ENCODE measurements around the gene MDH1B. TPM values are rescaled to one million over a fixed set of nuclear protein-coding genes. Genes with fewer than 3 reads are reported as not detected.

Gene MDH1B
- total and polyA plus RNA-seq, 2 donors (not counting 3 experiments of a cell fraction or from before 2014, with no cell fraction given) = 0.29 TPM; not detected in 1

- no peaks in the 10 kb centered on the region for H4K20me1 ChIP-seq (replicated peaks; ENCODE audit: control insufficient read depth, extremely low read depth, insufficient read depth, low read length)
- TF ChIP-seq JUN (IDR thresholded peaks at IDR 0.05; ENCODE audit: borderline replicate concordance, insufficient read depth, insufficient read length, low read depth) (no peak), CTCF (IDR thresholded peaks at IDR 0.05; ENCODE audit: extremely low read depth in 1 of 2, insufficient read depth in 1 of 2, low read depth in 1 of 2, low read length in 2 of 2) (no peak), POLR2A (IDR thresholded peaks at IDR 0.05; ENCODE audit: low read depth, low read length) (no peak), MAX (IDR thresholded peaks at IDR 0.05; ENCODE audit: insufficient read depth, insufficient read length) (no peak), POLR2AphosphoS5 (IDR thresholded peaks at IDR 0.05; ENCODE audit: insufficient read depth, low read depth, low read length) (no peak), MYC (IDR thresholded peaks at IDR 0.05; ENCODE audit: low read depth, low read length) (no peak), EZH2 (IDR thresholded peaks at IDR 0.05; ENCODE audit: borderline replicate concordance, low read depth, low read length, severe bottlenecking) (no peak), GATA2 (IDR thresholded peaks at IDR 0.05; ENCODE audit: insufficient read depth, insufficient read length, low read depth, low read length) (no peak), FOS (IDR thresholded peaks at IDR 0.05; ENCODE audit: borderline replicate concordance, insufficient read depth, low read length) (no peak)
- ChIA-PET POLR2A (no interaction called here), CTCF (interaction anchor here (0.5 kb wide), 1 partner anchor 1345 kb away, joined by 3 read pairs; no protein-coding TSS in a partner anchor)
- H3K27me3 ChIP-seq (ENCODE audit: control insufficient read depth in 2 of 2, insufficient read depth in 2 of 2, low read length in 2 of 2) = peaks cover 1 to 3% of the 10 kb centered on the region in 2 experiments
- no peaks in the 10 kb centered on the region for H3K36me3 ChIP-seq (ENCODE audit: control insufficient read depth in 2 of 2, extremely low read depth in 1 of 2, insufficient read depth in 2 of 2, low read length in 2 of 2)
- peaks cover 4% of the 10 kb centered on the region for H3K4me1 ChIP-seq (ENCODE audit: control insufficient read depth, extremely low read depth, insufficient read depth, low read length)
- intact Hi-C loops (cut with micrococcal nuclease) (no loop called here), dilution Hi-C loops (cut with MboI; ENCODE audit: extremely low pct_ligation_motif_present, low sequenced_read_pairs) (no loop called here)
- H3K79me2 ChIP-seq (ENCODE audit: control insufficient read depth, insufficient read depth, low read length) = no peaks in the 10 kb centered on the region
- H2AFZ ChIP-seq (ENCODE audit: low read depth, low read length) = no peak overlapping the region
- no peak overlapping the region for H3K27ac ChIP-seq (ENCODE audit: insufficient read depth, low read depth, low read length)
- no peak overlapping the region for H3K4me3 ChIP-seq (replicated peaks in 1 of 3; ENCODE audit: insufficient read depth in 1 of 3, low read depth in 1 of 3, low read length in 3 of 3)
- no peak for DNase-seq (ENCODE audit: low read depth, low spot score)
- no peaks in the 10 kb centered on the region for H3K9me1 ChIP-seq (replicated peaks; ENCODE audit: control insufficient read depth, extremely low read depth, insufficient read depth, low read length)
- no TSS peak for BruUV-seq (replicated peaks)
- FAIRE-seq = no peak
- no peak overlapping the region for H3K4me2 ChIP-seq (ENCODE audit: insufficient read depth, low read length)
- H3K9ac ChIP-seq (replicated peaks; ENCODE audit: extremely low read depth, insufficient read depth, low read length) = no peak overlapping the region
- H3K9me3 ChIP-seq (replicated peaks; ENCODE audit: control insufficient read depth, insufficient read depth, low read length) = no peaks in the 10 kb centered on the region
Measured at GRCh38 chr2:206701952-206702605, 63.0 kb downstream of the MDH1B start.
